NCI-H345 treated with DMSO at 0.1 percent for 48 hours (cell line): Measurements from ENCODE around the gene FOXO3.
"Not testable (repeated sequence)": the region's sequence is repeated elsewhere in the genome, so short reads cannot be mapped to it uniquely, and the experiment has no call there.

Experiments used
- DNase-seq: peaks from one replicate; lab custom pipeline; 2025; ENCODE audit not compliant: unreplicated experiment; lab: John Stamatoyannopoulos, UW

The FOXO3 gene

DNA sequence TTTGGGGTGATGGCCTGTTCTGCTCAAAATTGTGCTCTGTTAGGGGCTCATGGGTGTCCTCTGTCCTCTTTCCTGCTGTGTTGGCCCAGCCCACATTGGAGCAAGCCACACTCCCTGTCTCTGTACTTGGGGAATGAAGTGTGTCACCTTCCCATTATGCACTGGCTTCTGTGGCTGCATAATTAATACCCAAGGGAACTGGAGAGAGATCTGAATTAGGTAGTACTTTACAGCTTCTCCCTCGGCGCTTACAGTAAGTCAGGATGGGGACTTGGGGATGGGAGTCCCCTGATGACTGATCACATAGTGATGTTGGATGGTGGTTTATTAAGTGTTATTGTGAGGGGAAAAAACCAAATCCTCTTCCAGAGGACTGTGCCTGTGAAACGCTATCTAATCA, 116.6 kb downstream of the FOXO3 start:
- DNase-seq: peak; percentile 5

DNA sequence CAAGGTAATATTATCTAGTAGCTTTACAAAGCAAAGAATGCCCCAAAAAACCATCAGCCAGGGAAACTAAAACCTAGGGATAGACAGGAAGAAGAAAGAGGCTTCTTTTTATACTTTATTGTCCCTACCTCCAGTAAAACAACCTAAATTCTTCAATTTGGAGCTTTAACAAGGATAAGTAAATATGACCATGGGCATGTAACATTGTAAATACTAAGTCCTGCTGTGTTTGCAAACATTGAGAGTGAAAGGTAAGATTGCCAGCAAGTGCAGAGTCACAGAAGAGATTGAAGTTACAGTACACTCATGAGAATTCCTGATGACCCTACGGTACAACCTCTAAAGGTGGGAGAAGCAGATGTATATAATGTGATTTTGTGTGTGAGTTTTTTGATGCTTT, 117.2 kb downstream of the FOXO3 start:
- no peak for DNase-seq

DNA sequence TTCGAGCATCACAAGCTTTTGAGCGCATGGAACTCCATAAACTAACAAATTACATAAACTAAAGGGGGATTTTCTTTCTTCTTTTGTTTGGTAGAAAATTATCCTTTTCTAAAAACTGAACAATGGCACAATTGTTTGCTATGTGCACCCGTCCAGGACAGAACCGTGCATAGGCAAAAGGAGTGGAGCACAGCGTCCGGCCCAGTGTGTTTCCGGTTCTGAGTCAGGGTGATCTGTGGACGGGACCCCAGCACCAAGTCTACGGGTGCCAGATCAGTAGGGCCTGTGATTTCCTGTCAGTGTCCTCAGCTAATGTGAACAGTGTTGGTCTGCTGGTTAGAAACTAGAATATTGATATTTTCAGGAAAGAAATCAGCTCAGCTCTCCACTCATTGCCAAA, 119.6 kb downstream of the FOXO3 start:
- DNase-seq: not testable (repeated sequence)

DNA sequence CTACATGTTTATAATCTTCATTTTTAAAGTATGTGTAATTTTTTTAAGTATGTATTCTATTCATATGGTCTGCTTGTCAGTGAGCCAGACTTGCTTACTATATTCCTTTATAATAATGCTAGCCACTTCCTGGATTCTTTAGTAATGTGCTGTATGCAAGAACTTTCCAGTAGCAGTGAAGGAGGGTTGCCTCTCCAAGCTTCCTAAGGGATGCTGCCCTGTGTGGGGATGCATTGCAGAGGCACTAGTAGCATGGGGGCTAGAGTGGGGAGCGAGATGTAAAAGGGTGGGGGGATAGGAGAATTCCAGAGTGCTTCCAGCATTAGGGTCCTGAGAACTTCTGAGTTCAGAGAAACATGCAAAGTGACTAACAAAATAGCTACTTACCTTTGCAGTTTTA, 121.0 kb downstream of the FOXO3 start:
- DNase-seq: not testable (repeated sequence)

DNA sequence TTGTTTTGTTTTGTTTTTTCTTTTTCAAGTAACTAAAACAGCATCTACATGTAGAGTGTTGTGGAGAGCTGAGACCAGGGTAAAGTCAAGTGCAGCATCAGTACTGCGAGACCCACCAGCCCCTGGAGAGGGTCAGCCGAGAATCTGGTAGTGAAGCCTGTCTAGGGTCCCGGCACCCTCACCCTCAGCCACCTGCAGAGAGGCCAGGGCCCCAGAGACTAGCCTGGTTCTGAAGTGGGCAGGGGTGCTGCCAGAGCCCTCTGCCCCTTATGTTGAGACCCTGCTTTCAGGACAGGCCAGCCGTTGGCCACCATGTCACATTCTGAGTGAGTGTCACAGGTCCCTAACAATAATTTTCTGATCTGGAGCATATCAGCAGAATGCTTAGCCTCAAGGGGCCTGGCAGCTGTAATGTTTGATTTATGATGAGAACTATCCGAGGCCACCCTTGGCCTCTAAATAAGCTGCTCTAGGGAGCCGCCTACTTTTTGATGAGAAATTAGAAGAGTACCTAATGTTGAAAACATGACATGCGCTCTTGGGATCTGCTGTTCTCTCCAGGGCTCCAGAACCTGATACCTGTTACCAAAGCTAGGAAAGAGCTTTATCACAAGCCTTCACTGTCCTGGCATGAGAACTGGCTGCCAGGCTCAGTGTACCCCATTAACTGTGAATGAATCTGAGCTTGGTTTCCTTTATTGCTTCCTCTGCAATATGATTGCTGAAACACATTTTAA, 121.8 kb downstream of the FOXO3 start:
- DNase-seq: not testable (repeated sequence)

DNA sequence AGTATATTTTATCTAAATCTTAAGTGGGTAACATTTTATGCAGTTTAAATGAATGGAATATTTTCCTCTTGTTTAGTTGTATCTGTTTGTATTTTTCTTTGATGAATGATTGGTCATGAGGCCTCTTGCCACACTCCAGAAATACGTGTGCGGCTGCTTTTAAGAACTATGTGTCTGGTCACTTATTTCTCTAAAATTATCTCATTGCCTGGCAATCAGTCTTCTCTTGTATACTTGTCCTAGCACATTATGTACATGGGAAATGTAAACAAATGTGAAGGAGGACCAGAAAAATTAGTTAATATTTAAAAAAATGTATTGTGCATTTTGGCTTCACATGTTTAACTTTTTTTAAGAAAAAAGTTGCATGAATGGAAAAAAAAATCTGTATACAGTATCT, 123.3 kb downstream of the FOXO3 start:
- not testable (repeated sequence) for DNase-seq

DNA sequence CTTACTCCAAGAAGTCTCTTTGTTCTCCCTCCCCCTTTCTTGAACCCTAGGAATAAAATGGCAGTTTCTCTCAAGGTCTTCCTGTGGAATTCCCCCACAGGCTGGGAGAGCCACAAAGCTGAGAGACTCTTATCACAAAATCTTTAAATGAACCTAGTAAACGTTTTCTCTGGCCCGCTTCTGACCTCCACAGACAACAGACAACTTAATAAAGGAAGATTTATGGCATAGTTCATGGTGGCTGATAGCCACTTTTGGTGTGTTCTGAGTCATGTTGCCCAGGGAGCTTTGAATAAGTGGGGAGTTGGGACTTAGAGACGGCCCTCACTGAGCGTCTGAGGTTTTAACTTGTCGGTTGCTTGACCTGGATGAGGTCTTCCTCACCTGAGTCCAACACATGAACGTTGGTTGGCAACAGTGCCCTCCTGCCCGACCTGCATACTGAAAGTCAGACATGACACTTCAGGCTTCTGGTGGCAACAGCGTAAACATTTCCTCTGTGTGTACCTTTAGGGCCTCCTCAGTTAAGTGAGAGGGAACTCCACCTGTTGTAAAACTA, 124.1 kb downstream of the FOXO3 start:
- no peak for DNase-seq

DNA sequence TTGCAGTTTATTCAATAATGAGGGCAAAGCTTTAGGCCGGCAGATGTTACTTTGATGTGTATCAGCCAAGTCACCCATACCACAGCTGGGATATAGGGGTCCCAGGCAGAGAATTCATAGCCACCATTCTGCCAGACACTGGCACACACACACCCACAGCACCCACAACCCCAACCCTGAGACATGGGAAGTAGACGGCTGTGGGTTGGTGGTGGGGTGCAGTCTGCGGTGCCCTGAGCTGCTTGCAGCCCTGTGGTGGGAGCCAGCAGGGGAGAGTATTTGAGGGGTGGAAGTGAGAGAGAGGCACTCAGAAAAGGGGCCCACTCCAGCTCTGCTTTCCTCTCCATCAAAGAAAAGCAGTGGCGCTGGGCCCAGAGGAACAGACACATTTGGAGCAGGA, 125.3 kb downstream of the FOXO3 start:
- DNase-seq: no peak

DNA sequence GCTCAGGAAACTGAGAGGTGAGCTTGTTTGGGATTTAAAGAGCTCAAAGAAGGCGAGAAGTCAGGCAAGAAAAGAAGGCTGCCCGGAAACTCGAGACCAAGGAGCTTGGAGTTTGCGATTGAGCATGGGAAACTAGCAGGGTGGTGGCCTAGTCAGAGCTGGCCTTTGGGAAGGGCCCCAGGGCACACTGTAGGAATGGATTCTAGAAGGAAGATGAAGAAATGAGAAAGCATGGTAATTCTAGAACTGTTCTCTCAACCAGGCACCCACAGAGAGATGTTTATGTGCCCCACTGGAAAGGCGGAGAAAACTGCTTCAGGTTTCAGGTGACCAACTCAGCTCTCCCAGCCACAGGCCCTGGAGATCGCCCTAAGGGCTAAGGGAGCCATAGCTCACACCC, 126.2 kb downstream of the FOXO3 start:
- no peak for DNase-seq

DNA sequence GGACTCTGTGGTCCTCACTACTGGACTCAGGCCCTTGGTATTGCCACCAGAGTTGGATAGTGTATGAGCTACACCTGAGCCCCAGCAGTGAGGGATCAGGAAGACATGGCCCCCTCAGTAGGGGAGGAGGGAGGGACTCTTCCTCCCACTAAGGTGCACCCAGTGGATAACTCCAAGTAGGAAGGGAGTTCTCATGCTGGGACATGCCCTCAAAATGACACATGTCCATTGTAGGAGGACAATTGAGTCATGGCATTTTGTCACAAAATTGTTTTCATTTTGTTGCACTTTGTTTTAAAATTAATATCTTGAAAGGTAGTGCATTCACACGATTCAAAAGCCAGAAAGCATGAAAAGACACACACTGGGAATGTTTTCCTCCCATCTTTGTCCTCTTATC, 127.2 kb downstream of the FOXO3 start:
- DNase-seq: no peak

DNA sequence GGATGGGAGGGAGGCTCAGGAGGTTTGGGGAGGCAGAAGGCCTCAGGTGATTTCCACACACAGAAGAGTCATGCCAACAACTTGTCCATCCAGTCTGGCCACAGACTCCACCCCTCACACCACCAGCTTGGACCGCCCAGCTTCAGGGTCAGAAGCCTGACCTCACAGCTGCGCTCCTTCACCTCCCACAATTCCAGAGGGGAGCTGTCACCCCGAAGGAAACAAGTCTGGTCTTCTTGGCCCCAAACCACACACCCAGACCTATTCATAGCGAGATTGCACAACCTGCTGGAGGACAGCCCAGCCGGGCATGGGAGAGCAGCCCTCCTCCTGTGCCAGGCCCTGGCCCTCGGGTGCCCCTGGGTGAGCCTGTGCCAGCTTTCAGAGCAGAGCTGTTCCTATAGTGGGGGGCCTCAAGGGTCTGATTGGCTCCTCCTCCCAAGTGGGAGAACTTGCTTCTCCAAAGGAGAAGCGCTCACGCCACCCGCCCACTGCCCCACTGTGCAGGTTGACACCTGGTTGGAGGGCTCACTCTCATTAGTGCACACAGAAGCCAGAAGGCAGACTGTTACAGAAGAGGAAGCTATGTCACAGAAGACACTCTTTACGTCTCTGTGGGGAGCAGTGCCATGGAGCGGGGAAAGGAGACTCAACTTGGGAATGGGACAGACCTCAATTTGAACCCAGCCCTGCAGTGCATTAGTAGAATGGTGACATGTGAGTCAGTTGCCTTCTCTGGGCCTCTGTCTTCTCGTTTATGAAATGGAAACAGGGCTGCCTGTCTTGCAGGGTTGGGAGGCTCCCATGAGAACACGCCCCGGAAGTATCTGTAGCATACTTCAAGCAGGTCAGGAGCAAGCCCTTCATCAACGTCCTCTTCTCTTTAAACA, 128.8 kb downstream of the FOXO3 start:
- DNase-seq: no peak

DNA sequence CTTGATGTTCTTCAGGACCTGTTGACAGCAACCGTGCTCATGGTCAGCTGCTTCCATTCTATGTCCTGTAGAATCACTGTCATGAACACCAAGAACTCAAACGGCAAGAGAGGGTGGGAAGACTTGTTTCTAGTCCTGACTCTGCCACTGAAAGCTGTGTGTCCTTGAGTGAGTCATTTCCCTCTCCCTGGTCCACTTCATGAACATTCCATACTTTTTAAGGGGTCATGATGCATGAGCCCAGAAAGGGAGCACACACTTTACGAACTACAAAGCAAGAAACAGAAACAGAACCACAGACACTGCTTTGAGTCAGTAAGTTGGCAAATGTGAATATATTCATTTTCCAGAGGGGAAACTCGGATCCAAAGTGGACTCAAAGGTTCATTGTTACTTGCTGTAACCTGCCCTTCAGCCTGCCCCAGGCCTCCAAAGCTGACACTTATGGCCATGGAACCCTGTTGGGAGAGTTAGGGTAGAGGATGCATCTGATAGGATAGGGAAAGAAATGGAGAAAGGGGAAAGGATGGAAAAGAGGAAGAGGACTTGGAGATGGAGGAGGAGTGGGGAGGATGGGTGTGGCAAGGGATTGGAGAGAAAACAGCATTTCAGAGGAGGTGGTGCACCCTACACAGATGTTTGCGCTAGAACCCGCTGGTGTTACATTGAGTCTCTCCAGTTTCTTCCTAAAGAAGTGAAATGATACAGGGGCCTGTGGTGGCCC, 129.8 kb downstream of the FOXO3 start:
- no peak for DNase-seq

DNA sequence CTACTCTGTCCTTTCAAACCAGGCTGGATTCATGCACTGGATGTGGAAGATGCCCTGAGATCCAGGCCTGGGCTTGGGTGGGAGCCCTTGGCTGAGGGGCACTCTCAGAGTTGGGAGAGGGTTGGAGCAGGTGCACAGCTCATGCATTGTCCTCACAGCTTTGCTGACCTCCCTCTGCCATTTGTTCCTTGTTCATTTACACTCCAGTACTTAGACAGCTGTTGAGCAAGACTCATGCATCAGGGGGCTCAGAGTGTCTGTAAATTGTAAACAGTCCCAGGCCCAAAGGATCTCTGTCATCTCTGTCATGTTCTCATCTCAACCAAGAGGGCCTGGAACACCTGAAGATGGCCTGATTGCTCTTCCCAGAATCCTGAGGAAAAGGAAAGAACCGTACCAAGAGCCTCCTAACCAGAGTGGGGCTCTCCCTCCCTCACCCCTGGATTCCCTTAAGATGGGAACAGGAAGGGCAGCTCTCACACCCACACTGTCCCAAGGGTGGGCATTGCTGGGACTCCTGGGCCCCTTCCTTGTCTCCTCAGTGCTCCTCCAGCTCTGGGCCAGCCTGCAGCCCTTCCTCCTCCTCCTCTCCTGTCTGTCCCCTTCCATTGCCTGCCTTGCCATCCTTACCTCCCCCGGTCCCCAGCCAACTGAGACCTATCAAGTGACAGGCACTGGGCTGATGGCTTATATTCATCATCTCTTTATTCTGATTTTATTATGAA, 132.9 kb downstream of the FOXO3 start:
- DNase-seq: no peak

DNA sequence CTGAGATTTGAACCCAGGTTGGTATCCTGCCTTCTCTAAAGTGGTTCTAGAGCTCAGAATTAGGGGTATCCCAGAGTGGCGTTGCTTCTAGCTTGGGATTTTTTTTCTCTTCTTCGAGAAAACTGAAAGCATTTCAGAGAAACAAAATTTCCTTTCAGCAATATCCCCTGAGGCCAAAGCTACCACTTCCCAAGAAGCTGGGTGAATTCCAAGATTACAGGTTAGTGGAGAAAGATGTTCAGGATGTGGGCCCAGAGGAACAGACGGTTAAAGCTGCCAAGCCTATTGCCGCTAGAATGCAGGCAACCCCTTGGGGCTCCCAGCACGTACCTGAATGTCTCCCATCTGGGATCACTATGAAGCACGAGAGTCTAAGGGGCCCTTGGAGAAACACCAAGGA, 134.1 kb downstream of the FOXO3 start:
- DNase-seq: no peak

DNA sequence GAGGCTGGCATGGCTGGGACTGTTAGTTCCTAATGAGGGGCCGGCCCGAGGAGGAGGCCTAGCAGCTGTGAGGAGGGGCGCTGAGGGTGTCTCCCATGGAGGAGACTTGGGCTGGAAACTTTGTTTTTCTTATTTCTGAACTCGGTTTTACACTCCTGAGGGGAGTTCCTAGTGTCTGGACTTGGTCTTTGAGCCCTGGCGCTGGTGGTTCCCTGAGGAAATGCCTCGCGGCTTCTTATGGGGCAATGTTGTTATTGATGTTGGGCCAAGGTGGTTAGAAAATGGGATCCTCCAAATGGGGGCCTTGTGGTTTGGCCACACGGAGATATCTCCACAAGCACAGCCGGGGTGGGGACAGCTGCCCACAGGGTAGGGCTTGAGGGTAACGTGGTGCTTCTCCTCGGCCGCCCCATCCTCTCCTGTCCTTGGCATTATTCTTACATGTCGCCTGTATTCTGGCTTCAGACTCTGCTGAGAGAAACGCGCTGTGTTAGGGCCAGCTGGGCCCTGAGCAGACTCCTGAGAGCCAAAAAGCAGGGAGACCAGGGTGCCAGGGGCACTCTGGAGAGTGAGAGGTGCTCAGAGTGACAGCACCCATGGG, 136.9 kb downstream of the FOXO3 start:
- DNase-seq: no peak

DNA sequence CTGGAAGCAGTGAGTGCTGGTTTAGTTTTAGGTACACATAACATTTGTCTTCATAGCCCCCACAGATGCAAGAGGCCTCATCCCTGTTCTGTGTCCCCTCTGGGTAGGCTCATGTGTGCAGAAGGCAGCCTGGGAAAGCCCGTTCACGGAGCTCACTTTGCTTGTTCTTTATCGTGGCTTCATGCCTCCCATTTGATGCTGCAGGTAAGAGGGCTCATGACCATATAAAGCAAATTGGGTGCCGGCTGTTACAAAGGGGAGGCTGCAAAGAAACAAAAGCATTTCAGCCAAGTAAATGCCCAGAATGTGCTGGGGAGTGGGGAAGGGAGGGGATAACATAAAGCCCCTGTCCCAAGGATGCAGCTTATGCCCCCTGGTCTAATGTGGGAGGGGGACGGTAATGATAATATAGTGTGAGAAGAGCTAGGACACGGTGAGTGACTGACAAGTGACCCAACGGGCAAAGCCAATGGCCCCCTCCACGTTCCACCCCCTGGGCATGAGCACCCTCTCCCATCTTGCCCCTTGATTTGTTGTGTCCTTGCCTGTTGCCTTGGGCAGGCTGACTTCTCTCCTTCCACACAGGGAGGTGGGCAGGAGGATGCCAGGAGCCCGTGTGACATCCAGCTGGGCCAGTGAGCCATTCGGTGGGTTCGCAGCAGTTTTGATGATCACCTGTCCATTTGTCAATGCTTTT, 138.0 kb downstream of the FOXO3 start:
- no peak for DNase-seq

DNA sequence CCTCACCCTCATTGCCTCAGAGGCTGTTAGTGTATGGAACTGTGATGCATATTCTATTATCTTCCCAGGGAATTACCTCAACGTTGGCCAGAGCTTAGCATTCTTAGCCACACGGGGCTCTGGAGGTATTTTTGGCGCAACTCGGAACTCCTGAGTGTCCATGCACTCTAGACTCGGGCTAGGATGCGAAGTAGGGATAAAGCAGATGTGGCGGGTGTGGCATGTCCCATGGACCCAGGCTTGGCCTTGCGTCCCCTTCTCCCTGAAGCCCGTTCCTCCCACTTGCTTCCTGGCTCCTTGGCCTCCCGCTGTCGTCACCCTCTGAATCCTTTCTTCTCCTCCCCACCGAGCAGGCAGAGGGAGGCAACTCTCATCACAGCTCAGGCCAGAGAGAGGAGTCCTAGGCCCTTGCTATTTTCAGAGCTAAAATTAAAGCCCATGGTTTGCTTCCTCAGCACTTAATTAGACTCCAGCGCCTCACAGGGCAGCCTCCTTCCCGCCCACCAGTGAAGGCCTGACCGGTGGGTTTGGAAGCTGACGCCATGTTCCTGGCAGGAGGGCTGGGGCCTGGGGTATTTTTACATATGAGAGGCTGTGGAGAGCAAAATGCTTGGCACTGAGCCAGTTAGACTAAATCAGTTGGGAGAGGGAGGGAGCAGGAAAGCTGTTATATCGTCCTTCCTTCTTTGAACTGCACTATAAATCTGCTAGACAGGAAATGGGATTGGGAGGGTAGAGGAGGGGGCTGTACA, 138.7 kb downstream of the FOXO3 start:
- DNase-seq: peak; percentile 16

DNA sequence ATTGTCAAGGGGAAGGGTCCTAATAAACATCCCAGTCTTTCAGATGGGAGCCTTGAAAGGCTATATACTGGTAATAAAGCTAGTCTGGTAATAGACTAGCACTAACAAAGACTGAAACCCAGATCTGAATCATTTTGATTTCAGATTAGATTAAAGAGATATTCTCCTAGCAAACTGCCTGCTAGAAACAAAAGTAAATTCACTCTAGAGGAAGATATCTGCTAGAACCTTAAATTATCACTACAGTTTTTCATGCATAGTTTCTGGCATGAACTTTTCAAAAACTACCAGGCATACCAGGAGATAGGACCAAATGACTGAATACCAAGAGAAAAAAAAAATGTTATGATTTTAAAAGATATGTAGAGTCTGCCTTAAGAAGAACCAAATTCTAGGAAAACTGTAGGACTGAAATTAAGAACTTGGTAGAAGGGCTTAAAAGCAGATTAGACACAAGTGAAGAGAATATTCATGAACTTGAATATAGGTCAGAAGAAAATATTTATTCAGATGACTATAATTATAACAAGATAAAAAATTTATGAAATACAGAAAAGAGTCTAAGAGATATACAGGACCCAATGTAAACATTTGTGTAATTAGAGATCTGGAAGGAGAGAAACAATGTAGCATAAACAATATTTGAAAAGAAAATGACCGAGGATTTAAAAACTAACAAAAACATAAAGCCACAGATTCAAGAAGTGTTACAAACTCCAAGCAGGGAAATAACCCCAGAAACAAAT, 141.6 kb downstream of the FOXO3 start:
- DNase-seq: no peak
